GM12878 (cell line): Measurements from ENCODE around the gene ZNF133. TPM values are rescaled to one million over a fixed set of nuclear protein-coding genes. Genes with fewer than 3 reads are reported as not detected.

Source experiments
- ATAC-seq: fragments of 200-7000 bp; cut with Tn5 transposase; 3 replicates; pipeline ENCODE4 v1.9.1; 2020; ENCODE audit warnings: mild to moderate bottlenecking, moderate library complexity
- BruUV-seq: library from RNA; stranded (reverse); fragments of 400-500 nt; replicated peaks from 2 replicates; lab custom pipeline; 2021; lab: Mats Ljungman, UMichigan
- CTCF ChIA-PET: fragments of 300-600 bp; sonication (Branson Sonifier 250); formaldehyde crosslinking; extraction: SDS; loops from one replicate; lab custom pipeline; 2021; ENCODE audit warnings: inconsistent platforms; lab: Yijun Ruan, JAX
- POLR2A ChIA-PET: fragments of 350-600 bp; formaldehyde crosslinking; extraction: SDS; loops from one replicate; lab custom pipeline; 2021; ENCODE audit warnings: inconsistent platforms; lab: Charles Lee
- RAD21 ChIA-PET: fragments of 300-600 bp; sonication (Branson Sonifier 250); formaldehyde crosslinking; loops from one replicate; lab custom pipeline; 2023; ENCODE audit warnings: antibody characterized with exemption; ENCODE audit not compliant: unreplicated experiment; lab: Charles Lee
- SMC1A ChIA-PET: fragments of 300-600 bp; sonication (Branson Sonifier 250); formaldehyde crosslinking; loops from one replicate; lab custom pipeline; 2023; ENCODE audit not compliant: unreplicated experiment, uncharacterized antibody; lab: Charles Lee
- DNase-seq: peaks from one replicate; pipeline ENCODE4 v3.0.0-alpha.2; 2011; ENCODE audit warnings: low read depth, low spot score
- FAIRE-seq: peaks from 3 replicates; lab custom pipeline; 2011; peaks lifted over from hg19 to GRCh38; lab: Jason Lieb, UNC
- H2AFZ ChIP-seq: 2 replicates; pipeline ENCODE4 v1.6.0; 2011; ENCODE audit warnings: low read depth, low read length, control low read depth; ENCODE audit not compliant: control insufficient read depth
- H3K27ac ChIP-seq: 2 replicates; pipeline ENCODE4 v1.5.1; 2011; ENCODE audit warnings: control low read depth; ENCODE audit not compliant: control insufficient read depth, insufficient read depth
- H3K27me3 ChIP-seq, 2 experiments: replicated peaks in 1 of 2; 2 replicates each; pipeline versions ENCODE4 v1.6.0 to v1.6.1; 2011; ENCODE audit warnings: low read length in 1 of 2; ENCODE audit not compliant: control insufficient read depth in 2 of 2, insufficient read depth in 2 of 2
- H3K36me3 ChIP-seq, 2 experiments: 2 replicates each; pipeline ENCODE4 v1.5.1; 2011; ENCODE audit warnings: low read length in 1 of 2; ENCODE audit not compliant: control insufficient read depth in 2 of 2, insufficient read depth in 2 of 2
- H3K4me1 ChIP-seq: 2 replicates; pipeline ENCODE4 v1.6.1; 2011; ENCODE audit warnings: mild to moderate bottlenecking, low read length, moderate library complexity, mixed read lengths; ENCODE audit not compliant: control insufficient read depth, insufficient read depth
- H3K4me2 ChIP-seq: 2 replicates; pipeline ENCODE4 v1.6.0; 2011; ENCODE audit warnings: control low read depth; ENCODE audit not compliant: control insufficient read depth, insufficient read depth
- H3K4me3 ChIP-seq: fragments of 200-600 bp; sonication (generic); 2 replicates; pipeline ENCODE4 v1.5.1; 2016
- H3K79me2 ChIP-seq: 2 replicates; pipeline ENCODE4 v1.6.0; 2011; ENCODE audit warnings: low read length; ENCODE audit not compliant: control insufficient read depth, insufficient read depth
- H3K9ac ChIP-seq: 2 replicates; pipeline ENCODE4 v1.8.0; 2011; ENCODE audit warnings: low read length, control low read depth, mixed read lengths; ENCODE audit not compliant: control insufficient read depth, insufficient read depth
- H3K9me3 ChIP-seq: replicated peaks from 3 replicates; pipeline ENCODE4 v1.5.1; 2011; ENCODE audit warnings: mild to moderate bottlenecking, low read length; ENCODE audit not compliant: control insufficient read depth, insufficient read depth
- H4K20me1 ChIP-seq: 2 replicates; pipeline ENCODE4 v1.6.0; 2011; ENCODE audit not compliant: control insufficient read depth, insufficient read depth
- CBX5 ChIP-seq: sonication (generic); IDR thresholded peaks from 2 replicates; pipeline ENCODE4 v1.6.1; 2016; ENCODE audit warnings: low read depth, moderate library complexity, mild to moderate bottlenecking, inconsistent platforms
- CTCF ChIP-seq, 3 experiments: IDR thresholded peaks in 2 of 3; conservative IDR thresholded peaks in 1 of 3; 2 replicates each; pipeline ENCODE4 v1.5.1; 2011; ENCODE audit warnings: low read depth in 3 of 3, low read length in 3 of 3, mild to moderate bottlenecking in 3 of 3, control low read depth in 2 of 3, moderate library complexity in 2 of 3, inconsistent platforms in 1 of 3, mixed read lengths in 1 of 3; ENCODE audit not compliant: control insufficient read depth in 2 of 3, insufficient read depth in 1 of 3; ENCODE audit errors: extremely low read depth in 1 of 3
- NBN ChIP-seq: fragments of 450-650 bp; IDR thresholded peaks from 2 replicates; pipeline ENCODE4 v1.6.1; 2016
- ZNF24 ChIP-seq: fragments of 450-650 bp; IDR thresholded peaks from 2 replicates; pipeline ENCODE4 v1.6.1; 2017; ENCODE audit warnings: antibody characterized with exemption, mild to moderate bottlenecking
- WGBS: methylation state at CpG from one replicate; pipeline ENCODE4 v1.1.6; 2016; ENCODE audit warnings: low lambda C conversion rate; ENCODE audit not compliant: insufficient replicate concordance, insufficient coverage; ENCODE audit errors: missing lambda C conversion rate; 5-methylcytosine and 5-hydroxymethylcytosine counted together
- in situ Hi-C: fragments of 300-500 bp; cut with MboI; formaldehyde crosslinking; loops from 9 replicates; pipeline ENCODE4 v1.14.3; 2018; ENCODE audit warnings: mixed read lengths
- intact Hi-C: fragments of 100-400 bp; cut with micrococcal nuclease; formaldehyde crosslinking; loops from one replicate; pipeline ENCODE4 v1.14.2; 2022; ENCODE audit not compliant: unreplicated experiment
- polyA plus RNA-seq, 11 experiments: library from polyadenylated mRNA; depleted of rRNA in 4 of 11; unstranded in 6 of 11; stranded (reverse) in 5 of 11; fragments of >200 nt; fragmentation: Nextera tagmentation in 4 of 11; fragmentation: Illumina TruSeq in 1 of 11; extraction: Ambion mirVana in 4 of 11; extraction: Trizol in 1 of 11; gene quantifications; 1 replicate in 1 of 11; 2 replicates in 10 of 11; pipeline versions ENCODE4 v1.2.1 to v1.2.3, GENCODE V29; 2011 to 2016; ENCODE audit warnings: inconsistent platforms in 2 of 11, missing spikeins in 2 of 11, low read depth in 1 of 11
- total RNA-seq, 4 experiments: library from RNA; depleted of rRNA in 3 of 4; stranded (reverse); fragments of >200 nt in 3 of 4; fragmentation: Illumina TruSeq in 1 of 4; extraction: Trizol in 1 of 4; gene quantifications; 2 replicates each; pipeline versions ENCODE4 v1.2.1 to v1.2.3, GENCODE V29; 2013 to 2021
- TF ChIP-seq, protein P1 (sequence below): fragments of 450-650 bp; IDR thresholded peaks from 2 replicates; pipeline ENCODE4 v1.6.1; 2017; ENCODE audit warnings: borderline replicate concordance

ZNF133 gene
- total and polyA plus RNA-seq, 10 of the 15 experiments (the other 5 are each of a cell fraction or from before 2014, with no cell fraction given): 2.0 to 9.3 (median 7.3) TPM

DNA sequence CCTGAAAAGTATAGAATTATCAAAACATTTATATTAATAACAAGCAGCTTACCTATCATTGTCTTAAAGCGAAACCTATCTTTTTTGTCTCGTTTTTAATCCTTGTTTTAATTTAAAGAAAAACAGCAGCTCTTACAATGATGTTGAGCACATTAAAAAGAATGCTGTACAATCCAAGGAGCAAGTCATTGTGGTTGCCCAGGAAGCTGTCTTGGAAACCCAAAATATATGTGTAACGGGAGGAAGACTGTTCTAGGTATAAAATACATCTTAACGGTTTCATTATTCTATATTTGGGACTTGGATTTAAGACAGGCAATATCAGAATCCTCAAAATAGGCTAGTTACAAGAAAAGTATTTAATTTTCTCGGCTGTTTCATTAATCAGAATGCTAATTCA lies 21.7 kb downstream of the ZNF133 start:
- ATAC-seq (no peak), DNase-seq (no peak), FAIRE-seq (no peak)
- Histone ChIP-seq H3K9me3 (no peaks in the 10 kb centered on the region), H3K4me2 (no peak overlapping the region), H2AFZ (no peak overlapping the region), H3K36me3 (peaks cover 0 to under 1% of the 10 kb centered on the region in 2 experiments; a peak in 1 of 4 replicates), H3K9ac (no peak overlapping the region), H3K79me2 (no peaks in the 10 kb centered on the region), H3K4me3 (no peak overlapping the region), H4K20me1 (no peaks in the 10 kb centered on the region), H3K4me1 (no peaks in the 10 kb centered on the region), H3K27ac (no peak overlapping the region), H3K27me3 (no peaks in the 10 kb centered on the region)
- no TSS peak for BruUV-seq
- ChIA-PET SMC1A (no interaction called here), CTCF (interaction anchor here (1.0 kb wide), 1 partner anchor 13 kb away, joined by 3 read pairs; no protein-coding TSS in a partner anchor), POLR2A (no interaction called here), RAD21 (no interaction called here)
- intact Hi-C loops (no loop called here), in situ Hi-C loops (no loop called here)
- TF ChIP-seq ZNF24: no peak
- TF ChIP-seq NBN: no peak
- TF ChIP-seq CTCF (IDR thresholded peaks at IDR 0.05 in 2 of 3, conservative IDR thresholded peaks at IDR 0.05 in 1 of 3; ENCODE audit: control insufficient read depth in 2 of 3, extremely low read depth in 1 of 3, insufficient read depth in 1 of 3, low read depth in 3 of 3, low read length in 3 of 3): no peak
- TF ChIP-seq CBX5: no peak
- TF ChIP-seq, protein P1, sequence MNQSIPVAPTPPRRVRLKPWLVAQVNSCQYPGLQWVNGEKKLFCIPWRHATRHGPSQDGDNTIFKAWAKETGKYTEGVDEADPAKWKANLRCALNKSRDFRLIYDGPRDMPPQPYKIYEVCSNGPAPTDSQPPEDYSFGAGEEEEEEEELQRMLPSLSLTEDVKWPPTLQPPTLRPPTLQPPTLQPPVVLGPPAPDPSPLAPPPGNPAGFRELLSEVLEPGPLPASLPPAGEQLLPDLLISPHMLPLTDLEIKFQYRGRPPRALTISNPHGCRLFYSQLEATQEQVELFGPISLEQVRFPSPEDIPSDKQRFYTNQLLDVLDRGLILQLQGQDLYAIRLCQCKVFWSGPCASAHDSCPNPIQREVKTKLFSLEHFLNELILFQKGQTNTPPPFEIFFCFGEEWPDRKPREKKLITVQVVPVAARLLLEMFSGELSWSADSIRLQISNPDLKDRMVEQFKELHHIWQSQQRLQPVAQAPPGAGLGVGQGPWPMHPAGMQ: no peak
- WGBS: 59% methylated on average over 5 of the region's 5 CpGs
